Keratinocyte (primary cell): ENCODE measurements around the gene SCAPER. TPM values are rescaled to one million over a fixed set of nuclear protein-coding genes. Genes with fewer than 3 reads are reported as not detected.

Experiments
- DNase-seq: peaks from one replicate; pipeline ENCODE4 v3.0.0-alpha.2; 2011; ENCODE audit warnings: low read depth, missing footprints, low spot score
- FAIRE-seq: peaks from 2 replicates; lab custom pipeline; 2011; peaks lifted over from hg19 to GRCh38; lab: Jason Lieb, UNC
- H2AFZ ChIP-seq: 2 replicates; pipeline ENCODE4 v1.6.0; 2012; ENCODE audit warnings: low read length, control low read depth, inconsistent platforms; ENCODE audit not compliant: control insufficient read depth
- H3K27ac ChIP-seq: 2 replicates; pipeline ENCODE4 v1.5.1; 2011; ENCODE audit warnings: low read length; ENCODE audit not compliant: control insufficient read depth, insufficient read depth
- H3K27me3 ChIP-seq: 3 replicates; pipeline ENCODE4 v1.6.0; 2011; ENCODE audit warnings: low read length; ENCODE audit not compliant: control insufficient read depth, insufficient read depth; ENCODE audit errors: extremely low read depth
- H3K36me3 ChIP-seq, 2 experiments: 2 replicates in 1 of 2; 3 replicates in 1 of 2; pipeline ENCODE4 v1.5.1; 2011; ENCODE audit warnings: low read length in 2 of 2, mild to moderate bottlenecking in 1 of 2; ENCODE audit not compliant: control insufficient read depth in 2 of 2, insufficient read depth in 2 of 2; ENCODE audit errors: extremely low read depth in 1 of 2
- H3K4me1 ChIP-seq: 3 replicates; pipeline ENCODE4 v1.5.1; 2011; ENCODE audit warnings: low read length; ENCODE audit not compliant: control insufficient read depth, insufficient read depth; ENCODE audit errors: extremely low read depth
- H3K4me2 ChIP-seq: 3 replicates; pipeline ENCODE4 v1.6.0; 2011; ENCODE audit warnings: low read depth, low read length; ENCODE audit not compliant: control insufficient read depth, insufficient read depth; ENCODE audit errors: extremely low read depth
- H3K4me3 ChIP-seq, 3 experiments: fragments of 200-600 bp in 1 of 3; sonication (generic) in 1 of 3; 2 replicates in 2 of 3; 3 replicates in 1 of 3; pipeline ENCODE4 v1.5.1; 2011 to 2016; ENCODE audit warnings: low read length in 3 of 3, mild to moderate bottlenecking in 3 of 3, control low read depth in 2 of 3, inconsistent platforms in 1 of 3, low read depth in 1 of 3, mixed read lengths in 1 of 3, mixed run types in 1 of 3, moderate library complexity in 1 of 3; ENCODE audit not compliant: control insufficient read depth in 2 of 3, insufficient read depth in 2 of 3; ENCODE audit errors: extremely low read depth in 1 of 3
- H3K79me2 ChIP-seq: 2 replicates; pipeline ENCODE4 v1.6.0; 2012; ENCODE audit warnings: low read length; ENCODE audit not compliant: control insufficient read depth, insufficient read depth
- H3K9ac ChIP-seq: 3 replicates; pipeline ENCODE4 v1.6.0; 2011; ENCODE audit warnings: low read length; ENCODE audit not compliant: control insufficient read depth, insufficient read depth; ENCODE audit errors: extremely low read depth
- H3K9me1 ChIP-seq: 3 replicates; pipeline ENCODE4 v1.6.0; 2011; ENCODE audit warnings: low read length; ENCODE audit not compliant: control insufficient read depth, insufficient read depth; ENCODE audit errors: extremely low read depth
- H3K9me3 ChIP-seq: 2 replicates; pipeline ENCODE4 v1.5.1; 2012; ENCODE audit warnings: low read depth, low read length; ENCODE audit not compliant: control insufficient read depth
- H4K20me1 ChIP-seq: 3 replicates; pipeline ENCODE4 v1.6.0; 2011; ENCODE audit warnings: low read length; ENCODE audit not compliant: control insufficient read depth, insufficient read depth; ENCODE audit errors: extremely low read depth
- EZH2 ChIP-seq: IDR thresholded peaks from one replicate; pipeline ENCODE4 v1.6.1; 2012; ENCODE audit warnings: inconsistent platforms, mild to moderate bottlenecking, low read length, moderate library complexity
- dilution Hi-C: fragments of 300-500 bp; cut with MboI; formaldehyde crosslinking; loops from one replicate; pipeline ENCODE4 v1.7.0; 2020; ENCODE audit warnings: low sequenced_read_pairs; ENCODE audit not compliant: extremely low pct_ligation_motif_present
- polyA plus RNA-seq, 5 experiments: library from polyadenylated mRNA; depleted of rRNA in 3 of 5; stranded (reverse) in 3 of 5; stranded (forward) in 1 of 5; unstranded in 1 of 5; fragments of >200 nt; gene quantifications; 1 replicate in 1 of 5; 2 replicates in 3 of 5; 3 replicates in 1 of 5; pipeline versions ENCODE4 v1.2.1 to v1.2.3, GENCODE V29; 2011 to 2012; ENCODE audit warnings: missing spikeins in 2 of 5, low read depth in 1 of 5, low replicate concordance in 1 of 5
- TF ChIP-seq, protein P1 (sequence below), 3 experiments: IDR thresholded peaks in 1 of 3; conservative IDR thresholded peaks in 1 of 3; optimal IDR thresholded peaks in 1 of 3; 2 replicates in 2 of 3; 3 replicates in 1 of 3; pipeline versions ENCODE3 to v1.5.1; 2011; ENCODE audit warnings: low read length in 3 of 3, mild to moderate bottlenecking in 3 of 3, moderate library complexity in 2 of 3, control low read depth in 1 of 3, inconsistent platforms in 1 of 3; ENCODE audit not compliant: insufficient read depth in 2 of 3; ENCODE audit errors: extremely low read depth in 1 of 3

Gene SCAPER
- polyA plus RNA-seq, 1 donor (not counting 4 experiments of a cell fraction or from before 2014, with no cell fraction given), result 5.2 TPM

GRCh38 chr15:76753771-76754170, 151.4 kb downstream of the SCAPER start:
- Histone ChIP-seq H3K9ac (no peak overlapping the region), H3K9me1 (no peaks in the 10 kb centered on the region), H3K4me2 (no peak overlapping the region), H3K36me3 (no peaks in the 10 kb centered on the region), H3K79me2 (no peaks in the 10 kb centered on the region), H3K4me1 (no peaks in the 10 kb centered on the region), H3K4me3 (no peak overlapping the region), H2AFZ (no peak overlapping the region), H3K27ac (no peak overlapping the region), H3K9me3 (no peaks in the 10 kb centered on the region), H4K20me1 (no peaks in the 10 kb centered on the region), H3K27me3 (no peaks in the 10 kb centered on the region)
- no peak for FAIRE-seq
- DNase-seq, result no peak
- no peak for TF ChIP-seq EZH2
- TF ChIP-seq, protein P1, sequence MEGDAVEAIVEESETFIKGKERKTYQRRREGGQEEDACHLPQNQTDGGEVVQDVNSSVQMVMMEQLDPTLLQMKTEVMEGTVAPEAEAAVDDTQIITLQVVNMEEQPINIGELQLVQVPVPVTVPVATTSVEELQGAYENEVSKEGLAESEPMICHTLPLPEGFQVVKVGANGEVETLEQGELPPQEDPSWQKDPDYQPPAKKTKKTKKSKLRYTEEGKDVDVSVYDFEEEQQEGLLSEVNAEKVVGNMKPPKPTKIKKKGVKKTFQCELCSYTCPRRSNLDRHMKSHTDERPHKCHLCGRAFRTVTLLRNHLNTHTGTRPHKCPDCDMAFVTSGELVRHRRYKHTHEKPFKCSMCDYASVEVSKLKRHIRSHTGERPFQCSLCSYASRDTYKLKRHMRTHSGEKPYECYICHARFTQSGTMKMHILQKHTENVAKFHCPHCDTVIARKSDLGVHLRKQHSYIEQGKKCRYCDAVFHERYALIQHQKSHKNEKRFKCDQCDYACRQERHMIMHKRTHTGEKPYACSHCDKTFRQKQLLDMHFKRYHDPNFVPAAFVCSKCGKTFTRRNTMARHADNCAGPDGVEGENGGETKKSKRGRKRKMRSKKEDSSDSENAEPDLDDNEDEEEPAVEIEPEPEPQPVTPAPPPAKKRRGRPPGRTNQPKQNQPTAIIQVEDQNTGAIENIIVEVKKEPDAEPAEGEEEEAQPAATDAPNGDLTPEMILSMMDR (optimal IDR thresholded peaks at IDR 0.05 in 1 of 3, IDR thresholded peaks at IDR 0.05 in 1 of 3, conservative IDR thresholded peaks at IDR 0.05 in 1 of 3; ENCODE audit: extremely low read depth in 1 of 3, insufficient read depth in 2 of 3, low read length in 3 of 3), result no peak
- dilution Hi-C loops, result no loop called here

GRCh38 chr15:76753131-76753530, 152.0 kb downstream of the SCAPER start:
- no peak overlapping the region for H3K27ac ChIP-seq
- no peak for TF ChIP-seq EZH2
- TF ChIP-seq, protein P1 (optimal IDR thresholded peaks at IDR 0.05 in 1 of 3, IDR thresholded peaks at IDR 0.05 in 1 of 3, conservative IDR thresholded peaks at IDR 0.05 in 1 of 3; ENCODE audit: extremely low read depth in 1 of 3, insufficient read depth in 2 of 3, low read length in 3 of 3), result no peak
- FAIRE-seq (no peak), DNase-seq (no peak)
- dilution Hi-C loops, result no loop called here
- no peaks in the 10 kb centered on the region for H4K20me1 ChIP-seq
- no peak overlapping the region for H3K9ac ChIP-seq
- no peak overlapping the region for H3K4me3 ChIP-seq
- H3K9me3 ChIP-seq, result no peaks in the 10 kb centered on the region
- no peaks in the 10 kb centered on the region for H3K9me1 ChIP-seq
- no peaks in the 10 kb centered on the region for H3K79me2 ChIP-seq
- no peaks in the 10 kb centered on the region for H3K4me1 ChIP-seq
- no peak overlapping the region for H3K4me2 ChIP-seq
- no peaks in the 10 kb centered on the region for H3K27me3 ChIP-seq
- no peak overlapping the region for H2AFZ ChIP-seq
- no peaks in the 10 kb centered on the region for H3K36me3 ChIP-seq
